Fibroblast of lung (primary cell): Measurements from ENCODE around the gene GRM8.

Experiments used
- EZH2 ChIP-seq: IDR thresholded peaks from 2 replicates; pipeline ENCODE4 v1.5.1; 2012; ENCODE audit warnings: low read length, control low read depth, mild to moderate bottlenecking; ENCODE audit errors: missing control alignments
- TF ChIP-seq, protein P1 (sequence below), 2 donors: IDR thresholded peaks in 1 of 2; conservative IDR thresholded peaks in 1 of 2; 1 replicate in 1 of 2; 2 replicates in 1 of 2; pipeline ENCODE4 v1.5.1; 2011 to 2012; ENCODE audit warnings: low read length in 2 of 2, control low read depth in 1 of 2, inconsistent platforms in 1 of 2, low read depth in 1 of 2, mild to moderate bottlenecking in 1 of 2

DNA sequence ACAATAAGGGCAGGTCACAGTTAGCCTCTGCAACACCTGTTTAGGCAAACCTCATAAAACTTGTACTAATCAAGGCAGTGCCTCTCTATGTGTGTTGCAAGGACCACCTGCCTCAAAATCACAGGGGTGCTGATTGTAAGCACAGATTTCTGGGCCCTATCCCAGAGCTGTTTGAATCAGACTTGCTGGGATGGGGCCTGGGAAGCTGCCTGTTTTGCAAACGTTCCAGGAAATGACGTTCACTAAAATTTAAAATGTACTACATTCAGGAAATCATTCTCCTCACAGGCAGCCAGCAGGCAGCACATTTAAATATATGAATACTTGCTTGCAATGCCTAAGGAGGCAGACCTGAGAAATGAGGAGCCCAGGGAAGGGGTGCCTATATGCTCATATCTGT lies 4.3 kb upstream of the GRM8 start:
- TF ChIP-seq, protein P1, sequence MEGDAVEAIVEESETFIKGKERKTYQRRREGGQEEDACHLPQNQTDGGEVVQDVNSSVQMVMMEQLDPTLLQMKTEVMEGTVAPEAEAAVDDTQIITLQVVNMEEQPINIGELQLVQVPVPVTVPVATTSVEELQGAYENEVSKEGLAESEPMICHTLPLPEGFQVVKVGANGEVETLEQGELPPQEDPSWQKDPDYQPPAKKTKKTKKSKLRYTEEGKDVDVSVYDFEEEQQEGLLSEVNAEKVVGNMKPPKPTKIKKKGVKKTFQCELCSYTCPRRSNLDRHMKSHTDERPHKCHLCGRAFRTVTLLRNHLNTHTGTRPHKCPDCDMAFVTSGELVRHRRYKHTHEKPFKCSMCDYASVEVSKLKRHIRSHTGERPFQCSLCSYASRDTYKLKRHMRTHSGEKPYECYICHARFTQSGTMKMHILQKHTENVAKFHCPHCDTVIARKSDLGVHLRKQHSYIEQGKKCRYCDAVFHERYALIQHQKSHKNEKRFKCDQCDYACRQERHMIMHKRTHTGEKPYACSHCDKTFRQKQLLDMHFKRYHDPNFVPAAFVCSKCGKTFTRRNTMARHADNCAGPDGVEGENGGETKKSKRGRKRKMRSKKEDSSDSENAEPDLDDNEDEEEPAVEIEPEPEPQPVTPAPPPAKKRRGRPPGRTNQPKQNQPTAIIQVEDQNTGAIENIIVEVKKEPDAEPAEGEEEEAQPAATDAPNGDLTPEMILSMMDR (conservative IDR thresholded peaks at IDR 0.05 in 1 of 2, IDR thresholded peaks at IDR 0.05 in 1 of 2; ENCODE audit: low read depth in 1 of 2, low read length in 2 of 2): no peak
- TF ChIP-seq EZH2: no peak
